ENCODE data around the gene ENTHD1. TPM values are rescaled to one million over a fixed set of nuclear protein-coding genes. Genes with fewer than 3 reads are reported as not detected.

Gene ENTHD1
- total RNA-seq, 2 donors from 2014 or later, result not detected

- intact Hi-C loops (cut with DNase I), result no loop called here
- DNase-seq (no peak), ATAC-seq (no peak)
Observed at GRCh38 chr22:39927544-39927943, 34.0 kb upstream of the ENTHD1 start.

GRCh38 chr22:39926753-39927152 lies 33.2 kb upstream of the ENTHD1 start:
- intact Hi-C loops (cut with DNase I), result no loop called here
- no peak for ATAC-seq

GRCh38 chr22:39925909-39926679 lies 32.5 kb upstream of the ENTHD1 start:
- intact Hi-C loops (cut with DNase I), result no loop called here
- no peak for DNase-seq
- ATAC-seq, result no peak

More at GRCh38 chr22:39926753-39927152, 33.2 kb upstream of the ENTHD1 start:
- DNase-seq, result no peak

- DNase-seq (no peak), ATAC-seq (no peak)
- intact Hi-C loops (cut with DNase I), result no loop called here
Observed at GRCh38 chr22:39925273-39925672, 31.7 kb upstream of the ENTHD1 start.

GRCh38 chr22:39924286-39924685 lies 30.7 kb upstream of the ENTHD1 start:
- intact Hi-C loops (cut with DNase I), result no loop called here
- no peak for DNase-seq
- no peak for ATAC-seq

- intact Hi-C loops (cut with DNase I), result no loop called here
- ATAC-seq (no peak), DNase-seq (no peak)
Observed at GRCh38 chr22:39923696-39924095, 30.1 kb upstream of the ENTHD1 start.

GRCh38 chr22:39920134-39920743 lies 26.7 kb upstream of the ENTHD1 start:
- intact Hi-C loops (cut with DNase I), result no loop called here
- ATAC-seq (no peak), DNase-seq (no peak)

- ATAC-seq, result no peak
Observed at GRCh38 chr22:39917776-39918495, 24.4 kb upstream of the ENTHD1 start.

GRCh38 chr22:39917197-39917643 lies 23.7 kb upstream of the ENTHD1 start:
- DNase-seq, result no peak
- intact Hi-C loops (cut with DNase I), result no loop called here
- no peak for ATAC-seq

More at GRCh38 chr22:39917776-39918495, 24.4 kb upstream of the ENTHD1 start:
- no peak for DNase-seq
- intact Hi-C loops (cut with DNase I), result no loop called here

- ATAC-seq (no peak), DNase-seq (no peak)
- intact Hi-C loops (cut with DNase I), result no loop called here
Observed at GRCh38 chr22:39916496-39916895, 22.9 kb upstream of the ENTHD1 start.

- intact Hi-C loops (cut with DNase I), result no loop called here
- no peak for ATAC-seq
- no peak for DNase-seq
Observed at GRCh38 chr22:39915295-39915726, 21.8 kb upstream of the ENTHD1 start.

GRCh38 chr22:39914584-39914983 lies 21.0 kb upstream of the ENTHD1 start:
- DNase-seq (no peak), ATAC-seq (no peak)
- intact Hi-C loops (cut with DNase I), result no loop called here

GRCh38 chr22:39913886-39914285 lies 20.3 kb upstream of the ENTHD1 start:
- ATAC-seq, result no peak
- no peak for DNase-seq

GRCh38 chr22:39913321-39913720 lies 19.8 kb upstream of the ENTHD1 start:
- intact Hi-C loops (cut with DNase I), result no loop called here
- no peak for ATAC-seq
- DNase-seq, result no peak

More at GRCh38 chr22:39913886-39914285, 20.3 kb upstream of the ENTHD1 start:
- intact Hi-C loops (cut with DNase I), result no loop called here

- intact Hi-C loops (cut with DNase I), result no loop called here
- DNase-seq, result no peak
- ATAC-seq, result no peak
Observed at GRCh38 chr22:39910876-39911613, 17.5 kb upstream of the ENTHD1 start.

- intact Hi-C loops (cut with DNase I), result no loop called here
- ATAC-seq, result peak in 1 of 2 donors; percentile 27
- no peak for DNase-seq
Observed at GRCh38 chr22:39908737-39909136, 15.2 kb upstream of the ENTHD1 start.

- DNase-seq (no peak), ATAC-seq (no peak)
- intact Hi-C loops (cut with DNase I), result no loop called here
Observed at GRCh38 chr22:39908136-39908535, 14.6 kb upstream of the ENTHD1 start.

- DNase-seq (no peak), ATAC-seq (no peak)
- intact Hi-C loops (cut with DNase I), result no loop called here
Observed at GRCh38 chr22:39907605-39908097, 14.1 kb upstream of the ENTHD1 start.

- DNase-seq (no peak), ATAC-seq (no peak)
- intact Hi-C loops (cut with DNase I), result no loop called here
Observed at GRCh38 chr22:39907047-39907446, 13.5 kb upstream of the ENTHD1 start.

All from left cardiac atrium (tissue), 4 donors.